Thoracic aorta (tissue), 2 donors: ENCODE data around the gene WNK4. TPM values are rescaled to one million over a fixed set of nuclear protein-coding genes. Genes with fewer than 3 reads are reported as not detected.
"Not testable (repeated sequence)": the region's sequence is repeated elsewhere in the genome, so short reads cannot be mapped to it uniquely, and the experiment has no call there.

Experiments used
- ATAC-seq: fragments of 150-250 bp; one replicate; pipeline ENCODE4 v1.8.0; 2017; ENCODE audit warnings: low read depth; ENCODE audit not compliant: insufficient number of reproducible peaks, low FRiP score
- DNase-seq: peaks from one replicate; pipeline ENCODE4 v3.0.0-alpha.2; 2020; ENCODE audit warnings: low spot score
- H3K27ac ChIP-seq, 2 donors: fragments of 200-600 bp; sonication (generic); 1 replicate in 1 of 2; 2 replicates in 1 of 2; pipeline ENCODE4 v1.5.1; 2016; ENCODE audit warnings: mild to moderate bottlenecking in 2 of 2, moderate library complexity in 2 of 2
- H3K27me3 ChIP-seq: fragments of 200-600 bp; sonication (generic); replicated peaks from 2 replicates; pipeline ENCODE4 v1.6.0; 2016; ENCODE audit warnings: mild to moderate bottlenecking; ENCODE audit not compliant: insufficient read depth
- H3K36me3 ChIP-seq: fragments of 200-600 bp; sonication (generic); one replicate; pipeline ENCODE4 v1.5.1; 2016
- H3K4me1 ChIP-seq, 2 donors: fragments of 200-600 bp; sonication (generic); 1 replicate in 1 of 2; 2 replicates in 1 of 2; pipeline versions ENCODE4 v1.5.1 to v1.6.0; 2016; ENCODE audit warnings: low read depth in 2 of 2, mild to moderate bottlenecking in 1 of 2; ENCODE audit not compliant: control insufficient read depth in 1 of 2
- H3K4me3 ChIP-seq: fragments of 200-600 bp; sonication (generic); 2 replicates; pipeline ENCODE4 v1.5.1; 2016; ENCODE audit warnings: mild to moderate bottlenecking
- H3K9me3 ChIP-seq: fragments of 200-600 bp; sonication (generic); 2 replicates; pipeline ENCODE4 v1.5.1; 2016
- CTCF ChIP-seq: fragments of 200-600 bp; sonication (generic); IDR thresholded peaks from one replicate; pipeline ENCODE4 v1.5.1; 2019; ENCODE audit warnings: antibody characterized with exemption
- total RNA-seq, 2 donors: library from RNA; depleted of rRNA; stranded (reverse); fragments of >200 nt; gene quantifications; one replicate each; pipeline versions ENCODE4 v1.1.0 to v1.2.3, GENCODE V29; 2016

WNK4 gene
- not detected for total RNA-seq

DNA sequence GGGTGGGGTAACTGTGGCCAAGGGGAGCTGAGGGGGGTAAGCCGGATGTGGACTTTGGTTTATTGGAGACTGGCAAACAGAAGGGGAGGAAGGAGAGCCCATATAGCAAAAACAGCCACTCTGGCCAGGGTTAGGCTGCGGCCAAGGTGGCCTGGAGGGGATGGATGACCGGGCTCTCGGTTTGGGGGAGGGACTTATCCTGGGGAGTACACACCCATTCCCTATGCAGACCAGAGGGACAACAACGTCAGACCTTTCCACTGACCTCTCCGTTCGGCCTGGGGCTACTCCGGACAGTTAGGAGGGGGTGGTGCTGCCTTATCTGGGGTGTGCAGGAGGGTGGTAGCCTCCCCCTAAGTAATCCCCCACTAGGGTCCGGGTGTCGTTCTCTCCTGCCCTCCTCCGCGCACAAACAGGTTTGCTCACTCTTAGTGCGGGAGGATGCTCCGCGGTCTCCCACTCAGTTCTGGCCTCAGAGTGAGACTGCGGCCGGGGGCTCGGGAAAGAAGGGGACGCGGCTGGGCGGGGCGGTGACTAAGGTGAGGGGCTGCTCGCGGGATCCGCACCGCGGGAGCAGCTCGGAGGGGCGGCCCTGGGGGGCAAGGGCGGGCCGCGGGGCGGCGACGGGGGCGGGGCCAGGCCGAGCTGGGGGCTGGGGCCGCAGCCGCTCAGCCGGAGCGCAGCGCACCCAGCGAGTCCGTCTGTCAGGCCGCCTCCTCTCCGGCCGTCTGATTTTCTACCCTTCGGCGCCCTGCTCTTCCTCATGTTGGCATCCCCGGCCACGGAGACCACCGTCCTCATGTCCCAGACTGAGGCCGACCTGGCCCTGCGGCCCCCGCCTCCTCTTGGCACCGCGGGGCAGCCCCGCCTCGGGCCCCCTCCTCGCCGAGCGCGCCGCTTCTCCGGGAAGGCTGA lies at the start of gene WNK4:
Gene WNK4, plus strand, starts transcription at position 675 of the 915 bp plus-strand sequence. Its CDS starts 89 bp downstream, at position 764.
- Histone ChIP-seq H3K36me3 (peaks cover 38% of the 10 kb centered on the region), H3K27me3 (peaks cover 9% of the 10 kb centered on the region), H3K4me3 (peak within 1 kb of the TSS; percentile 50), H3K4me1 (peaks cover 3 to 19% of the 10 kb centered on the region in 2 donors), H3K9me3 (no peaks in the 10 kb centered on the region), H3K27ac (no peak within 1 kb of the TSS)
- no peak for TF ChIP-seq CTCF
- DNase-seq = no peak
- ATAC-seq = no peak

DNA sequence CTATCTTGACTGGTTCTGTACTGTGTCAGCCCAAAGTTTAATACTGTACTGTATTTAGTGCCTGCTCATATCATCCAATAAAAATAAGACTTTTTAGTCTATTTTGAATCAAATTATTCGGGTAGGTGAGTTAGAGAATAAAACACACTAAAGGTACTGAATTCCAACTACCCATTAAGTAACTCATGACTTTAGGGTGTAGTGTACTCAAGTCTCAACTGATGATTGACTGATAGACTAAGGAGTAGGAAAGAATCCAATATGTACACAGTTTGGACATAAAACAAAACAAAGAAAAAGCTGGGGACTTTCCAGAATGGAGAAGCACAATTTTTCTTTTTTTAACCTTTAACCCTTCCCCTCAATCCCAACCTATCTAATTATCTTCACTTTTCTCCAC lies 39.7 kb upstream of the WNK4 start:
- Histone ChIP-seq H3K9me3 (no peaks in the 10 kb centered on the region), H3K27ac (no peak overlapping the region), H3K4me3 (no peak overlapping the region), H3K36me3 (no peaks in the 10 kb centered on the region), H3K27me3 (no peaks in the 10 kb centered on the region), H3K4me1 (peaks cover 6 to 13% of the 10 kb centered on the region in 2 donors)
- no peak for TF ChIP-seq CTCF
- ATAC-seq (no peak), DNase-seq (no peak)

- ATAC-seq, H3K27ac ChIP-seq, H3K4me3 ChIP-seq, H3K9me3 ChIP-seq, H3K36me3 ChIP-seq, H3K27me3 ChIP-seq, DNase-seq: not testable (repeated sequence)
- H3K4me1 ChIP-seq = peaks cover 6 to 13% of the 10 kb centered on the region in 2 donors
Measured at GRCh38 chr17:42742916-42743315, 37.5 kb upstream of the WNK4 start.

- H3K27ac ChIP-seq = peak overlapping the region; percentile 89 to 93
- DNase-seq = no peak
- no peaks in the 10 kb centered on the region for H3K9me3 ChIP-seq
- peaks cover 6 to 13% of the 10 kb centered on the region in 2 donors for H3K4me1 ChIP-seq
- H3K4me3 ChIP-seq = peak overlapping the region; percentile 93
- no peaks in the 10 kb centered on the region for H3K36me3 ChIP-seq
- TF ChIP-seq CTCF = no peak
- ATAC-seq = no peak
- H3K27me3 ChIP-seq = no peaks in the 10 kb centered on the region
Measured at GRCh38 chr17:42743595-42744282, 36.7 kb upstream of the WNK4 start.

- H3K36me3 ChIP-seq = no peaks in the 10 kb centered on the region
- TF ChIP-seq CTCF = no peak
- no peaks in the 10 kb centered on the region for H3K27me3 ChIP-seq
- peak overlapping the region; percentile 89 to 93 for H3K27ac ChIP-seq
- H3K9me3 ChIP-seq = no peaks in the 10 kb centered on the region
- DNase-seq (peak; percentile 28), ATAC-seq (peak; percentile 57)
- H3K4me3 ChIP-seq = peak overlapping the region; percentile 93
- peaks cover 6 to 13% of the 10 kb centered on the region in 2 donors for H3K4me1 ChIP-seq
Measured at GRCh38 chr17:42744283-42744805, 36.1 kb upstream of the WNK4 start.
